Panc1 (cell line): ENCODE results near the gene RAB3IP. TPM values are rescaled to one million over a fixed set of nuclear protein-coding genes. Genes with fewer than 3 reads are reported as not detected.

Experiments used
- ATAC-seq: fragments of 200-7000 bp; cut with Tn5 transposase; 2 replicates; pipeline ENCODE4 v1.9.1; 2020; ENCODE audit warnings: mild to moderate bottlenecking, moderate library complexity
- BruUV-seq: library from RNA; stranded (reverse); fragments of 400-500 nt; replicated peaks from 2 replicates; lab custom pipeline; 2021; lab: Mats Ljungman, UMichigan
- CTCF ChIA-PET: fragments of 300-600 bp; sonication (Branson Sonifier 250); formaldehyde crosslinking; loops from one replicate; lab custom pipeline; 2022; ENCODE audit warnings: antibody characterized with exemption; lab: Charles Lee
- POLR2A ChIA-PET: fragments of 300-600 bp; sonication (Branson Sonifier 250); formaldehyde crosslinking; loops from one replicate; lab custom pipeline; 2022; ENCODE audit warnings: antibody characterized with exemption; lab: Charles Lee
- DNase-seq: peaks from one replicate; pipeline ENCODE4 v3.0.0-alpha.2; 2010; ENCODE audit warnings: low read depth, low spot score
- H3K27ac ChIP-seq: 2 replicates; pipeline ENCODE4 v1.5.1; 2011; ENCODE audit warnings: mild to moderate bottlenecking, low read length, inconsistent platforms
- H3K27me3 ChIP-seq: fragments of 200-500 bp; sonication (Bioruptor generic); 2 replicates; pipeline ENCODE4 v1.6.0; 2014; ENCODE audit warnings: low read length, inconsistent platforms; ENCODE audit not compliant: control insufficient read depth, insufficient read depth
- H3K36me3 ChIP-seq: fragments of 200-500 bp; sonication (Bioruptor generic); 2 replicates; pipeline ENCODE4 v1.5.1; 2014; ENCODE audit warnings: inconsistent platforms, mild to moderate bottlenecking, low read length, moderate library complexity; ENCODE audit not compliant: control insufficient read depth, insufficient read depth
- H3K4me1 ChIP-seq: 2 replicates; pipeline ENCODE4 v1.5.1; 2011; ENCODE audit warnings: inconsistent platforms, mild to moderate bottlenecking, low read length, moderate library complexity; ENCODE audit not compliant: control insufficient read depth, insufficient read depth
- H3K4me3 ChIP-seq, 2 experiments: 2 replicates each; pipeline ENCODE4 v1.5.1; 2011 to 2012; ENCODE audit warnings: low read depth in 2 of 2, low read length in 2 of 2, mild to moderate bottlenecking in 2 of 2, inconsistent platforms in 1 of 2, moderate library complexity in 1 of 2
- H3K9me3 ChIP-seq: fragments of 200-500 bp; sonication (Bioruptor generic); 2 replicates; pipeline ENCODE4 v1.5.1; 2014; ENCODE audit warnings: low read depth, mild to moderate bottlenecking, inconsistent platforms, low read length, moderate library complexity; ENCODE audit not compliant: control insufficient read depth, insufficient read depth
- POLR2AphosphoS5 ChIP-seq: IDR thresholded peaks from 2 replicates; pipeline ENCODE4 v1.6.1; 2012; ENCODE audit warnings: mild to moderate bottlenecking, low read depth, low read length, moderate library complexity
- SIN3A ChIP-seq: IDR thresholded peaks from 2 replicates; pipeline ENCODE4 v1.6.1; 2012; ENCODE audit warnings: low read depth, mild to moderate bottlenecking, low read length, moderate library complexity, borderline replicate concordance; ENCODE audit not compliant: insufficient read depth
- TCF7L2 ChIP-seq: IDR thresholded peaks from 2 replicates; pipeline ENCODE4 v1.6.1; 2011; ENCODE audit warnings: mild to moderate bottlenecking, low read depth, low read length, inconsistent platforms
- in situ Hi-C: cut with HindIII; loops from 2 replicates; pipeline ENCODE4 v1.10.0; 2016; ENCODE audit warnings: low sequenced_read_pairs, low pct_unique_long_range_greater_than_20kb
- intact Hi-C: fragments of 100-400 bp; cut with micrococcal nuclease; formaldehyde crosslinking; loops from one replicate; pipeline ENCODE4 v1.10.0; 2022; ENCODE audit not compliant: unreplicated experiment
- total RNA-seq: library from RNA; stranded (reverse); gene quantifications from one replicate; pipeline ENCODE4 v1.2.1, GENCODE V29; 2021; ENCODE audit not compliant: unreplicated experiment
- TF ChIP-seq, protein P1 (sequence below): fragments of 450-650 bp; IDR thresholded peaks from 2 replicates; pipeline ENCODE4 v1.5.1; 2017; ENCODE audit warnings: mild to moderate bottlenecking
- TF ChIP-seq, protein P2 (sequence below), 2 experiments: IDR thresholded peaks; 2 replicates each; pipeline ENCODE4 v1.6.1; 2011 to 2012; ENCODE audit warnings: low read depth in 2 of 2, control low read depth in 1 of 2, low read length in 1 of 2, mild to moderate bottlenecking in 1 of 2, moderate library complexity in 1 of 2; ENCODE audit not compliant: insufficient read depth in 1 of 2

The RAB3IP gene
- total RNA-seq, 1 experiment from 2014 or later, result 22.9 TPM

DNA sequence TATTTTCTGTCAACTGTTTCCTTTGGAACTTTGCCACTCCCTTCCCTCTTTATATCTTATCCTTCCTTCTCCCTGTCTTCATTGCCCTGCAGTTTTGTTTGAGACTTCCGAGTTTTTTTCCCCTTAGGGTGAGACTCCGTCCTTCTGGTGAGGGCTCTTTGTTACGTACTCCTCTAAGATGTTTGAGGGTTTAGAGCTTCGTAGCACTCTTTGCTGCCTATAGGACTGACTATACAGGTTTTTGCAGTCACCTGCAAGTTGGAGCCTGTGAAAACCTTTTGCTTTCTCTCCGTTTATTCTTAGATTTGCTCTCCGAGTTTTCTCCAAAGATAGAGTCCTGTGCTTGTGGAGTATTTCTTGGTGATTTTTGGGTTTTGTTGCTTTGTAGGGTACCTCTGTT, 44.7 kb downstream of the RAB3IP start:
- intact Hi-C loops (no loop called here), in situ Hi-C loops (no loop called here)
- ChIA-PET CTCF (no interaction called here), POLR2A (no interaction called here)
- no peak for TF ChIP-seq SIN3A
- no peak for TF ChIP-seq TCF7L2
- TF ChIP-seq, protein P1, sequence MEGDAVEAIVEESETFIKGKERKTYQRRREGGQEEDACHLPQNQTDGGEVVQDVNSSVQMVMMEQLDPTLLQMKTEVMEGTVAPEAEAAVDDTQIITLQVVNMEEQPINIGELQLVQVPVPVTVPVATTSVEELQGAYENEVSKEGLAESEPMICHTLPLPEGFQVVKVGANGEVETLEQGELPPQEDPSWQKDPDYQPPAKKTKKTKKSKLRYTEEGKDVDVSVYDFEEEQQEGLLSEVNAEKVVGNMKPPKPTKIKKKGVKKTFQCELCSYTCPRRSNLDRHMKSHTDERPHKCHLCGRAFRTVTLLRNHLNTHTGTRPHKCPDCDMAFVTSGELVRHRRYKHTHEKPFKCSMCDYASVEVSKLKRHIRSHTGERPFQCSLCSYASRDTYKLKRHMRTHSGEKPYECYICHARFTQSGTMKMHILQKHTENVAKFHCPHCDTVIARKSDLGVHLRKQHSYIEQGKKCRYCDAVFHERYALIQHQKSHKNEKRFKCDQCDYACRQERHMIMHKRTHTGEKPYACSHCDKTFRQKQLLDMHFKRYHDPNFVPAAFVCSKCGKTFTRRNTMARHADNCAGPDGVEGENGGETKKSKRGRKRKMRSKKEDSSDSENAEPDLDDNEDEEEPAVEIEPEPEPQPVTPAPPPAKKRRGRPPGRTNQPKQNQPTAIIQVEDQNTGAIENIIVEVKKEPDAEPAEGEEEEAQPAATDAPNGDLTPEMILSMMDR, result no peak
- TF ChIP-seq, protein P2, sequence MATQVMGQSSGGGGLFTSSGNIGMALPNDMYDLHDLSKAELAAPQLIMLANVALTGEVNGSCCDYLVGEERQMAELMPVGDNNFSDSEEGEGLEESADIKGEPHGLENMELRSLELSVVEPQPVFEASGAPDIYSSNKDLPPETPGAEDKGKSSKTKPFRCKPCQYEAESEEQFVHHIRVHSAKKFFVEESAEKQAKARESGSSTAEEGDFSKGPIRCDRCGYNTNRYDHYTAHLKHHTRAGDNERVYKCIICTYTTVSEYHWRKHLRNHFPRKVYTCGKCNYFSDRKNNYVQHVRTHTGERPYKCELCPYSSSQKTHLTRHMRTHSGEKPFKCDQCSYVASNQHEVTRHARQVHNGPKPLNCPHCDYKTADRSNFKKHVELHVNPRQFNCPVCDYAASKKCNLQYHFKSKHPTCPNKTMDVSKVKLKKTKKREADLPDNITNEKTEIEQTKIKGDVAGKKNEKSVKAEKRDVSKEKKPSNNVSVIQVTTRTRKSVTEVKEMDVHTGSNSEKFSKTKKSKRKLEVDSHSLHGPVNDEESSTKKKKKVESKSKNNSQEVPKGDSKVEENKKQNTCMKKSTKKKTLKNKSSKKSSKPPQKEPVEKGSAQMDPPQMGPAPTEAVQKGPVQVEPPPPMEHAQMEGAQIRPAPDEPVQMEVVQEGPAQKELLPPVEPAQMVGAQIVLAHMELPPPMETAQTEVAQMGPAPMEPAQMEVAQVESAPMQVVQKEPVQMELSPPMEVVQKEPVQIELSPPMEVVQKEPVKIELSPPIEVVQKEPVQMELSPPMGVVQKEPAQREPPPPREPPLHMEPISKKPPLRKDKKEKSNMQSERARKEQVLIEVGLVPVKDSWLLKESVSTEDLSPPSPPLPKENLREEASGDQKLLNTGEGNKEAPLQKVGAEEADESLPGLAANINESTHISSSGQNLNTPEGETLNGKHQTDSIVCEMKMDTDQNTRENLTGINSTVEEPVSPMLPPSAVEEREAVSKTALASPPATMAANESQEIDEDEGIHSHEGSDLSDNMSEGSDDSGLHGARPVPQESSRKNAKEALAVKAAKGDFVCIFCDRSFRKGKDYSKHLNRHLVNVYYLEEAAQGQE (IDR thresholded peaks at IDR 0.05; ENCODE audit: insufficient read depth in 1 of 2, low read depth in 2 of 2, low read length in 1 of 2), result no peak
- no peak for TF ChIP-seq POLR2AphosphoS5
- no peaks in the 10 kb centered on the region for H3K27me3 ChIP-seq
- BruUV-seq, result no TSS peak
- no peaks in the 10 kb centered on the region for H3K4me1 ChIP-seq
- no peaks in the 10 kb centered on the region for H3K36me3 ChIP-seq
- no peak overlapping the region for H3K4me3 ChIP-seq
- no peaks in the 10 kb centered on the region for H3K9me3 ChIP-seq
- no peak for DNase-seq
- no peak overlapping the region for H3K27ac ChIP-seq
- no peak for ATAC-seq

DNA sequence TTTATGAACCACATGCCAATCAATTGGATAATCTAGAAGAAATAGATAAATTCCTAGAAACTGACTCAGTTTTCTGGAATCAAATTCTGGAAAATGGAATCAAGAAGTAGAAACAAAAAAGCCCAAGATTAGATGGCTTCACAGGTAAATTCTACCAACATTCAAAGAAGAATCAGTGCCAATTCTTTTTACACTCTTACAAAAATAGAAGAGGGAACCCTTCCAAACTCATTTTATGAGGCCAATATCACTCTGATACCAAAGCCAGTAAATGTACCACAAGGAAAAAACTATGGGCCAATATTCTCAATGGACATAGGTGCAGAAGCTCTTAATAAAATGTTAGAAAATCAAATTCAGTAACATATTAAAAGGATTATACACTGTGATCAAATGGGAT, 50.7 kb downstream of the RAB3IP start:
- intact Hi-C loops (no loop called here), in situ Hi-C loops (no loop called here)
- ATAC-seq (no peak), DNase-seq (no peak)
- ChIA-PET POLR2A (no interaction called here), CTCF (no interaction called here)
- TF ChIP-seq, protein P2 (IDR thresholded peaks at IDR 0.05; ENCODE audit: insufficient read depth in 1 of 2, low read depth in 2 of 2, low read length in 1 of 2), result no peak
- no peak for TF ChIP-seq TCF7L2
- TF ChIP-seq SIN3A, result no peak
- TF ChIP-seq POLR2AphosphoS5, result no peak
- TF ChIP-seq, protein P1, result no peak
- no TSS peak for BruUV-seq
- Histone ChIP-seq H3K4me3 (no peak overlapping the region), H3K27me3 (no peaks in the 10 kb centered on the region), H3K27ac (no peak overlapping the region), H3K4me1 (no peaks in the 10 kb centered on the region), H3K9me3 (peaks cover 5% of the 10 kb centered on the region; the same call in 1 of the 2 replicates), H3K36me3 (no peaks in the 10 kb centered on the region)
